ENCODE measurements around the gene MYO1E. TPM values are rescaled to one million over a fixed set of nuclear protein-coding genes. Genes with fewer than 3 reads are reported as not detected.
"Not testable (repeated sequence)": the region's sequence is repeated elsewhere in the genome, so short reads cannot be mapped to it uniquely, and the experiment has no call there.

The MYO1E gene
- polyA plus RNA-seq, 4 donors: 32.3 to 164 (median 104) TPM

DNA sequence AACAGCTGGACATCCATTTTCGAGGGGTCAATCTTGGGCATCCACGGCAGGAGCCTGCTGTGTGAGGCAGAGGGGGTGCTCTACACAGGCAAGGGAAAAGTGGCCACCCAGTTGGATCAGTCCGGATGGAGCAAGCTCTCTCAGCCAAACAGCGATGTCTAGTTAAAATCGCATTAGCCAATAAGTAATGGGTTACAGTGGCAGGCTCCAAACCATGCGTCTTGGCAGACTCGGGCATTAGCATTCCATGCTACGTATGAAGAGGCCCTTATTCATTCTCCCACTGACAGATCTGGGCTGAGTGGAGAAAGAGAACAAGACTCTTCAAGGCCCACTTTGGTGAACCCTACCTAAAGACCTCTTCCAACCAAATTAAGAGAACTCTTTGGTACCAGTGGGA lies 218.4 kb downstream of the MYO1E start:
- DNase-seq (no peak), FAIRE-seq (no peak)
- no peak overlapping the region for H3K4me3 ChIP-seq (ENCODE audit: low read depth in 1 of 3, low read length in 3 of 3)
- H3K9me3 ChIP-seq (ENCODE audit: control insufficient read depth in 2 of 2, insufficient read depth in 1 of 2, low read depth in 1 of 2, low read length in 1 of 2): no peaks in the 10 kb centered on the region
- H3K36me3 ChIP-seq (ENCODE audit: control insufficient read depth in 3 of 3, insufficient read depth in 2 of 3, low read depth in 1 of 3, low read length in 3 of 3): peaks cover 7 to 70% (median 27%) of the 10 kb centered on the region in 3 donors
- H3K27me3 ChIP-seq (ENCODE audit: control insufficient read depth in 3 of 3, insufficient read depth in 3 of 3, low read length in 3 of 3): no peaks in the 10 kb centered on the region
- WGBS, 3 donors: 92 to 95% (median 94%) methylated on average over 8 of the region's 8 CpGs
- H3K27ac ChIP-seq (ENCODE audit: low read depth in 1 of 3, low read length in 2 of 3): no peak overlapping the region
- H3K4me1 ChIP-seq (ENCODE audit: control insufficient read depth in 3 of 3, insufficient read depth in 2 of 3, low read depth in 1 of 3, low read length in 2 of 3): no peaks in the 10 kb centered on the region

DNA sequence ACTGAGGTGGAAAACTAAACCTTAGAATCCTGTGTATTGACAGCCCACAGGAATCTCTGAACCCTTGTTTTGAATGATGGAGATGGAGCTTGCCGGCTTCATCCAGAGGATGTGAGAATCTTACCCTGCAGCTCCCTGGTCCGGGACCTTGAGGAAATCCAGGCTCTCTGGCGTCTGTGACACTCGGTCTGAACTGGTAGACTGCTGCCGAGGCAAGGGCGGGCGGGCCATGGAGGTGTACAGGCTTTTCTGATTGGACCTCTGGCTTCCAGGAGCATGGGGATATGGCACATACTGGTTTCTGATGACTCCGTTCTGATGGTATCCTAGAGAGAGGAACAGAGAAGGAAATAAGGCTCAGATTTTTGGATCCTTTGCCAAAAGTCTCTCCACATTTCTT lies 219.2 kb downstream of the MYO1E start:
- Histone ChIP-seq H3K4me3 (ENCODE audit: low read depth in 1 of 3, low read length in 3 of 3) (no peak overlapping the region), H3K4me1 (ENCODE audit: control insufficient read depth in 3 of 3, insufficient read depth in 2 of 3, low read depth in 1 of 3, low read length in 2 of 3) (no peaks in the 10 kb centered on the region), H3K9me3 (ENCODE audit: control insufficient read depth in 2 of 2, insufficient read depth in 1 of 2, low read depth in 1 of 2, low read length in 1 of 2) (no peaks in the 10 kb centered on the region), H3K36me3 (ENCODE audit: control insufficient read depth in 3 of 3, insufficient read depth in 2 of 3, low read depth in 1 of 3, low read length in 3 of 3) (peaks cover 7 to 67% (median 20%) of the 10 kb centered on the region in 3 donors), H3K27ac (ENCODE audit: low read depth in 1 of 3, low read length in 2 of 3) (no peak overlapping the region), H3K27me3 (ENCODE audit: control insufficient read depth in 3 of 3, insufficient read depth in 3 of 3, low read length in 3 of 3) (no peaks in the 10 kb centered on the region)
- DNase-seq: no peak
- FAIRE-seq: no peak
- 92 to 97% (median 94%) methylated on average over 8 of the region's 8 CpGs for WGBS, 3 donors

DNA sequence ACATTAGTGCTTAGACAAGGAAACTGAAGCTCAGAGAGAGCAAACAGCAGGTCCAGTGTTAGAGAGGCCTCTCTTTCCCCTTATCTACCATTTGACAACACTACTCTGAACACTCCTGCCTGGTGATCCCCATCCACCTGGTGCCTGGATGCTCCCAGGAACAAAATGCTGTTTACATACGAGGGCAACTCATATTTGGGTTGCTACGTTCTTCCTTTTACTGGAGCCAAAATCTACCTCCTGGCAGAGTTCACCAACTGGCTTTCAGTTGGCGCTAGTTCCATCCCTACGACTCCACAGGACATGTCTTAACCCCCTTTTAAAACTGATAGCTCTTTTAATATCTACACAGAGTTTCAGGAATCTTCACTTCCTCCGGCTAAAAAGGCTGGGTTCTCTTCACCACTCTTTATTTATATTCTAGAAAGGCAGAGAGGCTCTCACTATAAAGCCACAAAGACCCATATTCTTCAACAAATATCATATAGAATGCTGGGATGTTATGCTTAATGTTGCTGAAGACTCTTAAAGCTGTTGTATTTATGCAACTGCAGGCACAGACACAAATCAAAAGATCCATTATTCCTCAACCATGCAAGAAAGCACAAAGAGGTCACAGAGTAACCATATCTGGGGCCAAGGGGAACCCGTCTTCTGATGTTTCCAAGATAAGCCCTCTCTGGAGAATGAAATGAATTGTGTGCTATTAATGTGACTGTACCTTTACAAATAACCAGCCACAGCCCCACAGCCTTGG lies 219.8 kb downstream of the MYO1E start:
- no peak for FAIRE-seq
- Histone ChIP-seq H3K36me3 (ENCODE audit: control insufficient read depth in 3 of 3, insufficient read depth in 2 of 3, low read depth in 1 of 3, low read length in 3 of 3) (peaks cover 6 to 64% (median 20%) of the 10 kb centered on the region in 3 donors), H3K4me1 (ENCODE audit: control insufficient read depth in 3 of 3, insufficient read depth in 2 of 3, low read depth in 1 of 3, low read length in 2 of 3) (no peaks in the 10 kb centered on the region), H3K27ac (ENCODE audit: low read depth in 1 of 3, low read length in 2 of 3) (no peak overlapping the region), H3K4me3 (ENCODE audit: low read depth in 1 of 3, low read length in 3 of 3) (no peak overlapping the region), H3K9me3 (ENCODE audit: control insufficient read depth in 2 of 2, insufficient read depth in 1 of 2, low read depth in 1 of 2, low read length in 1 of 2) (no peaks in the 10 kb centered on the region), H3K27me3 (ENCODE audit: control insufficient read depth in 3 of 3, insufficient read depth in 3 of 3, low read length in 3 of 3) (no peaks in the 10 kb centered on the region)
- 92 to 96% (median 92%) methylated on average over 6 of the region's 6 CpGs for WGBS, 3 donors
- DNase-seq: no peak

DNA sequence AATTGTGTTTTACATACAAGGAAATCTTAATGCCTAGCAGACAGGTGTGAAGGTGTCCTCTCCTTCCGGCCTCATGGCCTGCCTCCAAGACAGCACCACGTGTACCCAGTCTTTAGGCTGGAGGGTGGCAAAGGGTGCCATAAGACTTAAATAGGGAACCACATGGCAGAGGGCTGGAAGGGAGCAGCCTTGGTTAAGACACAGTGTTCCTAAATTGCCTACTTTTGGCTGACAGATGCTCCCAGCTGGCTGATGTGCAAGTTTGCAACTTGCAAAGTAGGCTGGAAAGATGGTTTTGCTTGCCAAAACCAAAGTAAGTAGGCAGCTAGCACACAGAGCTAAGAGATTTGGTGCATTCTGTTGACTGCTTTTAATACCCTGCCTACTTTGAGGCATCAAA lies 222.5 kb downstream of the MYO1E start:
- Histone ChIP-seq H3K4me1 (ENCODE audit: control insufficient read depth in 3 of 3, insufficient read depth in 2 of 3, low read depth in 1 of 3, low read length in 2 of 3) (no peaks in the 10 kb centered on the region), H3K27ac (ENCODE audit: low read depth in 1 of 3, low read length in 2 of 3) (no peak overlapping the region), H3K4me3 (ENCODE audit: low read depth in 1 of 3, low read length in 3 of 3) (no peak overlapping the region), H3K27me3 (ENCODE audit: control insufficient read depth in 3 of 3, insufficient read depth in 3 of 3, low read length in 3 of 3) (no peaks in the 10 kb centered on the region), H3K36me3 (ENCODE audit: control insufficient read depth in 3 of 3, insufficient read depth in 2 of 3, low read depth in 1 of 3, low read length in 3 of 3) (peaks cover 6 to 60% (median 17%) of the 10 kb centered on the region in 3 donors), H3K9me3 (ENCODE audit: control insufficient read depth in 2 of 2, insufficient read depth in 1 of 2, low read depth in 1 of 2, low read length in 1 of 2) (no peaks in the 10 kb centered on the region)
- DNase-seq: no peak
- WGBS, 3 donors: 45 to 78% (median 67%) methylated on average over 2 of the region's 2 CpGs
- FAIRE-seq: no peak

DNA sequence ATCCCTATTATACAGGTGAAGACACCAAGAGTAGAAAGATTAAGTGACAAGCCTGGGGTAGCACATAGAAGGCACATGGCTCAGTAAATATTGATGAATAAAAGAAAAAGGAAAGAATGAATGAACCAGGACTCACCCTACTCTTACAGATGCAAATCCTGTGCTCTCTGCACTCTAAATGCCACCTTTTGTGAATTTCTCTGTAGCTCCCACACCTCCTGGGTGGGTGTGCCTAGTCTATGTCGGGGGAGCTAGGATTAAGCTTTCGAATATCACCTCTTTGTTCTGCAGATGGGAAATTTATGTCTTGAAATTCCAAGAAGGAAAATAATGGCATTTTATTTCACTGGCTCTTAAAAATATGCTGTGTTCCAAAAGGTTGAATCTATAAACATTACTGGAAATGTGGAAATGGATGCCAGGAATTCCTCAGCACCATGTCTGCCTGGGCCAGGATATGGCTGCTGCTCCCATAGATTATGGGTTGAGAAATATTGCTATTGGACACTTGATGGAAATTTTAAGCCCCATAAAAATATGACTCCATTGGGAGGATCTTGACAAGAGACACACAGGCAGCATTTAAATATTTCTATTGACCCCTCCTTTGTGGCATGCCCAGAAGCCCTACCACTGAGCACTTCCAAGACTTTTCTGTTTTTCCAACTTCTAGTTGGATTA lies 224.4 kb downstream of the MYO1E start:
- H3K4me3 ChIP-seq (ENCODE audit: low read depth in 1 of 3, low read length in 3 of 3): no peak overlapping the region
- H3K27me3 ChIP-seq (ENCODE audit: control insufficient read depth in 3 of 3, insufficient read depth in 3 of 3, low read length in 3 of 3): no peaks in the 10 kb centered on the region
- FAIRE-seq: no peak
- no peak for DNase-seq
- H3K36me3 ChIP-seq (ENCODE audit: control insufficient read depth in 3 of 3, insufficient read depth in 2 of 3, low read depth in 1 of 3, low read length in 3 of 3): peaks cover 6 to 62% (median 11%) of the 10 kb centered on the region in 3 donors
- 81 to 99% (median 94%) methylated on average over 2 of the region's 2 CpGs for WGBS, 3 donors
- H3K9me3 ChIP-seq (ENCODE audit: control insufficient read depth in 2 of 2, insufficient read depth in 1 of 2, low read depth in 1 of 2, low read length in 1 of 2): no peaks in the 10 kb centered on the region
- H3K4me1 ChIP-seq (ENCODE audit: control insufficient read depth in 3 of 3, insufficient read depth in 2 of 3, low read depth in 1 of 3, low read length in 2 of 3): no peaks in the 10 kb centered on the region
- no peak overlapping the region for H3K27ac ChIP-seq (ENCODE audit: low read depth in 1 of 3, low read length in 2 of 3)

DNA sequence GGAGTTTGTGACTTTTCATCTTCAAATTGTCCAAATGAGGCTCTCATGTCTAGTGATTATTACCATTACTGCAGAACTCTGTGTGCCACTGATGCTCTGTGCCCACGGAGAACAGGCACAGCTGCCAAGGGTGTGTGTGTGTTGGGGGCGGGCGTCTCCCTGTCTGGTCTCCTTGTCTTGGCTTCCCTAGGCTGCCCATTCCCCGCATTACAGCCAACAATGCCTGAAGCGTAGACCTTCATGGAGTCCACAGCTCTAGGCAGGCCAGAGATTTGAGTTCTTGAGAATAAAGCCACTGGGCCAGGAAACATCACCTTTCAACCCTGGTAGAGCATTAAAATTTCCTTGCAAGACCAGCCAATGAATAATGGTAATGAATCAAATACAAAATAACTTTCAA lies 225.0 kb downstream of the MYO1E start:
- FAIRE-seq: no peak
- Histone ChIP-seq H3K4me1 (ENCODE audit: control insufficient read depth in 3 of 3, insufficient read depth in 2 of 3, low read depth in 1 of 3, low read length in 2 of 3) (no peaks in the 10 kb centered on the region), H3K9me3 (ENCODE audit: control insufficient read depth in 2 of 2, insufficient read depth in 1 of 2, low read depth in 1 of 2, low read length in 1 of 2) (no peaks in the 10 kb centered on the region), H3K27ac (ENCODE audit: low read depth in 1 of 3, low read length in 2 of 3) (no peak overlapping the region), H3K4me3 (ENCODE audit: low read depth in 1 of 3, low read length in 3 of 3) (no peak overlapping the region), H3K27me3 (ENCODE audit: control insufficient read depth in 3 of 3, insufficient read depth in 3 of 3, low read length in 3 of 3) (no peaks in the 10 kb centered on the region), H3K36me3 (ENCODE audit: control insufficient read depth in 3 of 3, insufficient read depth in 2 of 3, low read depth in 1 of 3, low read length in 3 of 3) (peaks cover 6 to 63% (median 6%) of the 10 kb centered on the region in 3 donors)
- no peak for DNase-seq
- WGBS, 3 donors: 94 to 96% (median 95%) methylated on average over 5 of the region's 5 CpGs

DNA sequence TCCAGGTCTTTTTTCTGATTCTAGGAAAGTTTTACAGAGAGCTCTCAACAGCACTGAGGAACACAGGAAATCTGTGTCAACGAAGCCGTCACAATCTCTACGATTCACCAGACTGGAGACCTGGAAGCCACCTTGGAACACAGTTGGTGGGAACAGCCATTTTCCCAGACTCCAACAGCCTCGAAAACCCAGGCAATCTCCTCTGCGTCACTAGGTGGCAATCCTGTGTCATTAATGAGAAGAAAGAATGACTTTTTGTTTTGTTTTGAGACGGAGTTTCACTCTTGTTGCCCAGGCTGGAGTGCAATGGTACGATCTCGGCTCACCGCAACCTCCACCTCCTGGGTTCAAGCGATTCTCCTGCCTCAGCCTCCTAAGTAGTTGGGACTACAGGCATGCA lies 228.1 kb downstream of the MYO1E start:
- not testable (repeated sequence) for FAIRE-seq
- WGBS, 3 donors: 81 to 86% (median 85%) methylated on average over 10 of the region's 10 CpGs
- H3K36me3 ChIP-seq (ENCODE audit: control insufficient read depth in 3 of 3, insufficient read depth in 2 of 3, low read depth in 1 of 3, low read length in 3 of 3): peaks cover 2 to 62% (median 3%) of the 10 kb centered on the region in 3 donors

DNA sequence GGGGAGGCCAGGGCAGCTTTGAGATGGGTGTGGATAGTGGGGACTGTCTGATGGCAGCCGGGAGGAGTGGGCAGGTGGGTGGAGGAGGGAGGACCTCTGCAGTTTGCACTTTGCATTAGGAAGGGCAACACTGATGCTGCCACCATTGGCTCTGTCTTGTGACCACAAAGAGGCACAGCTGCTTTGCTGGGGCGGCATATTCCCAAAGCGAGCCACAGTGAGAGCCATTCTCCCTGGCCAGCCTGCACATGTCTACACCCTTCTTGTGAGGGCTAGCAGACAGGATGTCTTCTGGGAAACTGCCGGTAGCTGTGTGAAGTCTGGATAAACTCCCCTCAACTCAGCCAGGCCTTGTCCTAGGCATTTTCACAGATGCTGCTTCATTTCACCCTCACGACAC lies 229.4 kb downstream of the MYO1E start:
- no peak for FAIRE-seq
- Histone ChIP-seq H3K27me3 (ENCODE audit: control insufficient read depth in 3 of 3, insufficient read depth in 3 of 3, low read length in 3 of 3) (no peaks in the 10 kb centered on the region), H3K27ac (ENCODE audit: low read depth in 1 of 3, low read length in 2 of 3) (no peak overlapping the region), H3K36me3 (ENCODE audit: control insufficient read depth in 3 of 3, insufficient read depth in 2 of 3, low read depth in 1 of 3, low read length in 3 of 3) (peaks cover 2 to 60% (median 3%) of the 10 kb centered on the region in 3 donors), H3K4me1 (ENCODE audit: control insufficient read depth in 3 of 3, insufficient read depth in 2 of 3, low read depth in 1 of 3, low read length in 2 of 3) (no peaks in the 10 kb centered on the region), H3K9me3 (ENCODE audit: control insufficient read depth in 2 of 2, insufficient read depth in 1 of 2, low read depth in 1 of 2, low read length in 1 of 2) (no peaks in the 10 kb centered on the region), H3K4me3 (ENCODE audit: low read depth in 1 of 3, low read length in 3 of 3) (no peak overlapping the region)
- no peak for DNase-seq
- 95 to 96% (median 96%) methylated on average over 5 of the region's 5 CpGs for WGBS, 3 donors

More for the DNA sequence above, 228.1 kb downstream of the MYO1E start:
- H3K27me3 ChIP-seq (ENCODE audit: control insufficient read depth in 3 of 3, insufficient read depth in 3 of 3, low read length in 3 of 3); H3K27ac ChIP-seq (ENCODE audit: low read depth in 1 of 3, low read length in 2 of 3); DNase-seq; H3K4me1 ChIP-seq (ENCODE audit: control insufficient read depth in 3 of 3, insufficient read depth in 2 of 3, low read depth in 1 of 3, low read length in 2 of 3); H3K4me3 ChIP-seq (ENCODE audit: low read depth in 1 of 3, low read length in 3 of 3); H3K9me3 ChIP-seq (ENCODE audit: control insufficient read depth in 2 of 2, insufficient read depth in 1 of 2, low read depth in 1 of 2, low read length in 1 of 2): not testable (repeated sequence)
